Loucy (cell line): Measurements from ENCODE around the gene CCL15.

ENCODE experiments used
- H2AFZ ChIP-seq: fragments of 200-600 bp; sonication (generic); 2 replicates; pipeline ENCODE4 v1.6.0; 2016; ENCODE audit warnings: antibody characterized with exemption, mild to moderate bottlenecking, low read length, moderate library complexity
- H3F3A ChIP-seq: fragments of 200-600 bp; 2 replicates; pipeline ENCODE4 v1.6.0; 2016; ENCODE audit warnings: antibody characterized with exemption, low read depth, mild to moderate bottlenecking
- H3K27me3 ChIP-seq: fragments of 200-600 bp; sonication (generic); 2 replicates; pipeline ENCODE4 v1.6.1; 2014; ENCODE audit warnings: low read length, mild to moderate bottlenecking; ENCODE audit not compliant: insufficient read depth, poor library complexity, severe bottlenecking
- H3K36me3 ChIP-seq: fragments of 200-600 bp; sonication (generic); 2 replicates; pipeline ENCODE4 v1.6.1; 2016; ENCODE audit warnings: low read length; ENCODE audit not compliant: insufficient read depth
- H3K4me1 ChIP-seq: fragments of 200-600 bp; sonication (generic); 2 replicates; pipeline ENCODE4 v1.5.1; 2014; ENCODE audit warnings: low read length, mild to moderate bottlenecking; ENCODE audit not compliant: insufficient read depth, poor library complexity, severe bottlenecking
- H3K4me2 ChIP-seq: fragments of 200-600 bp; sonication (generic); 2 replicates; pipeline ENCODE4 v1.6.0; 2014; ENCODE audit warnings: antibody characterized with exemption, low read length, low read depth, mild to moderate bottlenecking; ENCODE audit not compliant: poor library complexity, severe bottlenecking
- H3K4me3 ChIP-seq: fragments of 200-600 bp; sonication (generic); 2 replicates; pipeline ENCODE4 v1.5.1; 2014; ENCODE audit warnings: low read length, mild to moderate bottlenecking, mixed read lengths; ENCODE audit not compliant: poor library complexity, severe bottlenecking
- H3K79me2 ChIP-seq: fragments of 200-600 bp; sonication (generic); 2 replicates; pipeline ENCODE4 v1.6.1; 2014; ENCODE audit warnings: low read length; ENCODE audit not compliant: insufficient read depth
- H3K9ac ChIP-seq: fragments of 200-600 bp; sonication (generic); 2 replicates; pipeline ENCODE4 v1.6.0; 2014; ENCODE audit warnings: mild to moderate bottlenecking, low read depth, low read length, moderate library complexity; ENCODE audit not compliant: poor library complexity, severe bottlenecking
- H3K9me2 ChIP-seq: fragments of 200-600 bp; sonication (generic); replicated peaks from 2 replicates; pipeline ENCODE4 v1.6.1; 2016; ENCODE audit warnings: low read depth, low read length, mixed read lengths
- H3K9me3 ChIP-seq: fragments of 200-600 bp; sonication (generic); 2 replicates; pipeline ENCODE4 v1.6.1; 2014; ENCODE audit warnings: mild to moderate bottlenecking, antibody characterized with exemption, low read length, low read depth; ENCODE audit not compliant: insufficient read depth
- H4K20me1 ChIP-seq: fragments of 200-600 bp; sonication (generic); 2 replicates; pipeline ENCODE4 v1.6.0; 2014; ENCODE audit warnings: antibody characterized with exemption, low read length, mild to moderate bottlenecking; ENCODE audit not compliant: insufficient read depth, poor library complexity, severe bottlenecking
- EZH2phosphoT487 ChIP-seq: fragments of 200-600 bp; IDR thresholded peaks from 2 replicates; pipeline ENCODE4 v1.6.1; 2018; ENCODE audit warnings: antibody characterized with exemption, mild to moderate bottlenecking, moderate library complexity, borderline replicate concordance
- TF ChIP-seq, protein P1 (sequence below): fragments of 200-600 bp; sonication (generic); conservative IDR thresholded peaks from 2 replicates; pipeline ENCODE4 v1.5.1; 2014; ENCODE audit warnings: mild to moderate bottlenecking, antibody characterized with exemption, low read length

The CCL15 gene

DNA sequence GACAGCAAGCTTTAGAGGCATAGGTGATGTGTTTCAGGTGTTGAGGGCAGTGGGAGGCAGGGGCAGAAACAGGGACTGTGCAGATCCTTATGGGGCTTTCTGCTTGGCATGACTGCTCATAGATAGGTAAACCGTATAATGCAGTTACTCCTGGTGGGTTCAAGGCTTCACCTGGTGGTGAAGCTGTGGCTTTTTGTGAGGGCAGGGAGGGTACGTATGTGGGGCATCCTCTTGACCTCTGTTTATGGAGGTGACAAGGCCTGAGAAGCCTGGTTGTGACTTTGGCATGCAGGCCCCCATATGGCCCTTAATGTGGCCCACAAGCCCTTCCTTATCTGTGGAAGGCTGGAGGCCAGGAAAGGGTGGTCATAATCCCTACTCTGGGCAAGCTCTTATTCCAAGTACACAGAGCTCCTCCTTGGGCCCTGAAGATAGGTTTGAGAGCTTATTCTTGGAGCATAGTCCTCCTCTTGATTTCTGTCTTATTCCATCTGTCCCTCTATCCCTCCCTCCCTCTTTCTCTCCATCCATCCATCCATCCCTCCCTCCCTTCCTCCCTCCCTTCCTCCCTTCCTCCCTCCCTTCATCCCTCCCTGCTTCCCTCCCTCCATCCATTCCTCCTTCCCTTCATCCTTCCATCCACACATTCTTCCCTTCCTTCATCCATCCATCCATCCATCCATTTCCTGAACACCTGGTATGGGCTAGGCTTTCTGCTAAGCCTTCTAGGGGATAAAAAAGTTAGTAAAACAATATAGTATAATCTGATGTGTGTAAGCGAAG is 18.8 kb downstream of the CCL15 start:
- Histone ChIP-seq H3F3A (no peaks in the 10 kb centered on the region), H3K4me3 (no peak overlapping the region), H2AFZ (no peak overlapping the region), H3K36me3 (no peaks in the 10 kb centered on the region), H3K9me2 (no peaks in the 10 kb centered on the region), H4K20me1 (no peaks in the 10 kb centered on the region), H3K79me2 (no peaks in the 10 kb centered on the region), H3K9me3 (no peaks in the 10 kb centered on the region), H3K4me2 (no peak overlapping the region), H3K9ac (no peak overlapping the region), H3K27me3 (no peaks in the 10 kb centered on the region), H3K4me1 (no peaks in the 10 kb centered on the region)
- TF ChIP-seq, protein P1, sequence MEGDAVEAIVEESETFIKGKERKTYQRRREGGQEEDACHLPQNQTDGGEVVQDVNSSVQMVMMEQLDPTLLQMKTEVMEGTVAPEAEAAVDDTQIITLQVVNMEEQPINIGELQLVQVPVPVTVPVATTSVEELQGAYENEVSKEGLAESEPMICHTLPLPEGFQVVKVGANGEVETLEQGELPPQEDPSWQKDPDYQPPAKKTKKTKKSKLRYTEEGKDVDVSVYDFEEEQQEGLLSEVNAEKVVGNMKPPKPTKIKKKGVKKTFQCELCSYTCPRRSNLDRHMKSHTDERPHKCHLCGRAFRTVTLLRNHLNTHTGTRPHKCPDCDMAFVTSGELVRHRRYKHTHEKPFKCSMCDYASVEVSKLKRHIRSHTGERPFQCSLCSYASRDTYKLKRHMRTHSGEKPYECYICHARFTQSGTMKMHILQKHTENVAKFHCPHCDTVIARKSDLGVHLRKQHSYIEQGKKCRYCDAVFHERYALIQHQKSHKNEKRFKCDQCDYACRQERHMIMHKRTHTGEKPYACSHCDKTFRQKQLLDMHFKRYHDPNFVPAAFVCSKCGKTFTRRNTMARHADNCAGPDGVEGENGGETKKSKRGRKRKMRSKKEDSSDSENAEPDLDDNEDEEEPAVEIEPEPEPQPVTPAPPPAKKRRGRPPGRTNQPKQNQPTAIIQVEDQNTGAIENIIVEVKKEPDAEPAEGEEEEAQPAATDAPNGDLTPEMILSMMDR, result no peak
- no peak for TF ChIP-seq EZH2phosphoT487

DNA sequence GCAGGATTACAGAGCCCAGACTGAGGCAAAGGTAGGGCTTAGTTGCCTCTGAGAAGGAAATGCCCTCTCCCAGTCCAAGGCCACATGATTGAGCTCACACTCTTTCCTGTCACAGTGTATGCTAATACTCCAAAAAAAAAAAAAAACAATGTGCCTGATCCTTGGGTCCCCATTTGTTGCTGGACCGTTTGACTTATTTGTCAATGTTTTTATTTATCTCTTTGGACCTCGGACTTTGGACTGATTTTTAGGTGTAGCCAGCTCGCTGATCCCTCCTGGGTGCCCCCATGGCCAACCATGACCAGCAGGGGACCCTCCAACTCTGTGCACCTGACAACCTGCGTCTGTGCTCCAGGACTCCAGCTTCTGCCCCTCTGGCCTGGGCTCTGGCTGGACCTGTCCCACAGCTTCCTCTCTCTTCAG is 19.4 kb downstream of the CCL15 start:
- Histone ChIP-seq H3K4me2 (no peak overlapping the region), H4K20me1 (no peaks in the 10 kb centered on the region), H3K4me3 (no peak overlapping the region), H3K9me3 (no peaks in the 10 kb centered on the region), H3K79me2 (no peaks in the 10 kb centered on the region), H2AFZ (no peak overlapping the region), H3F3A (no peaks in the 10 kb centered on the region), H3K27me3 (no peaks in the 10 kb centered on the region), H3K9ac (no peak overlapping the region), H3K4me1 (no peaks in the 10 kb centered on the region), H3K36me3 (no peaks in the 10 kb centered on the region), H3K9me2 (no peaks in the 10 kb centered on the region)
- no peak for TF ChIP-seq EZH2phosphoT487
- TF ChIP-seq, protein P1, result peak; percentile 64

DNA sequence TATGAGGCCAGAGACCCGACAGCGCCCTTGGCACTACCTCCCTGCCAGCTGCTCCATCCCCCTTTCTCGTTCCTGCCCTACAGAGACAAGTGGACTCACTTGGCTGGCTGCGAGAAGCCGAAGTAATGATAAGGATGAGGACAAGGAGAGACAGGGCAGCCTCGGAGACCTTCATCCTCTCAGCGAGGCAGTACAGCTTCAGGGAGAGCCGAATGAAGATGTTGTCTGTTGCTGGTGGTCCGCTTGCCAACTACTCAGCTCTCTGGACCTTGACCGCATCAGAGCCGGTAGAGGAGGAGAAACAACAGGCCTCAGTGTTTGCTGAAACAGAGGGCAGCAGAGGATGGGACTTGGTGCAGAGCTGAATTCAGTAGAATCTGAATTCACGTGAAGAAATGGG is 20.1 kb downstream of the CCL15 start, which contains the start of gene CCL16:
CCL16 (minus strand) TSS at position 252 of the 400 bp plus-strand sequence; CDS start at position 175, 77 bp downstream.
- Histone ChIP-seq H3K4me3 (no peak within 1 kb of the TSS), H3K79me2 (no peaks in the 10 kb centered on the region), H3K4me2 (no peak within 1 kb of the TSS), H3K9me3 (no peaks in the 10 kb centered on the region), H4K20me1 (no peaks in the 10 kb centered on the region), H2AFZ (no peak within 1 kb of the TSS), H3F3A (no peaks in the 10 kb centered on the region), H3K9ac (no peak within 1 kb of the TSS), H3K36me3 (no peaks in the 10 kb centered on the region), H3K27me3 (no peaks in the 10 kb centered on the region), H3K9me2 (no peaks in the 10 kb centered on the region), H3K4me1 (no peaks in the 10 kb centered on the region)
- no peak for TF ChIP-seq EZH2phosphoT487
- TF ChIP-seq, protein P1, result no peak
